ENCODE results near the gene PDGFD.

Gene PDGFD

DNA sequence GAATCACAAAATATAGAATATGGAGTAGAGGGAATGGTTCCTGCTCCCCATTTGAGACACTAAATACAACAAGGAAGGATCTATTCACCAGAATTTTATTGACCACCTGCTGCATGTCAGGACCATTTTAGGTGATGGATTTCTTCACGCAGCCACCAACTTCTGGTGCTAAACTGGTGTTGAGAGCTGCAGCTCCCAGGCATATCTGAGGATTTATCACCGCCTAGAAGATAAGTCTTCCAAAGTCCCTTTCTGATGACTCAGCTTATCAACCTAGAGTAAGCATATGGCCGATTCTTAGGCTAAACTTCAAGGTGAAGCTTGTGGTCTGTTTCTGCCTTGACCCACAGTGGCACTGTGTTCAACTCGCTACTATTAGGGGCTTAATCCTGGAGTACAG, 120.8 kb downstream of the PDGFD start:
- DNase-seq (ENCODE audit: low read depth) = no peak
- H3K4me3 ChIP-seq (ENCODE audit: low read length) = no peak overlapping the region
- TF ChIP-seq, protein P1, sequence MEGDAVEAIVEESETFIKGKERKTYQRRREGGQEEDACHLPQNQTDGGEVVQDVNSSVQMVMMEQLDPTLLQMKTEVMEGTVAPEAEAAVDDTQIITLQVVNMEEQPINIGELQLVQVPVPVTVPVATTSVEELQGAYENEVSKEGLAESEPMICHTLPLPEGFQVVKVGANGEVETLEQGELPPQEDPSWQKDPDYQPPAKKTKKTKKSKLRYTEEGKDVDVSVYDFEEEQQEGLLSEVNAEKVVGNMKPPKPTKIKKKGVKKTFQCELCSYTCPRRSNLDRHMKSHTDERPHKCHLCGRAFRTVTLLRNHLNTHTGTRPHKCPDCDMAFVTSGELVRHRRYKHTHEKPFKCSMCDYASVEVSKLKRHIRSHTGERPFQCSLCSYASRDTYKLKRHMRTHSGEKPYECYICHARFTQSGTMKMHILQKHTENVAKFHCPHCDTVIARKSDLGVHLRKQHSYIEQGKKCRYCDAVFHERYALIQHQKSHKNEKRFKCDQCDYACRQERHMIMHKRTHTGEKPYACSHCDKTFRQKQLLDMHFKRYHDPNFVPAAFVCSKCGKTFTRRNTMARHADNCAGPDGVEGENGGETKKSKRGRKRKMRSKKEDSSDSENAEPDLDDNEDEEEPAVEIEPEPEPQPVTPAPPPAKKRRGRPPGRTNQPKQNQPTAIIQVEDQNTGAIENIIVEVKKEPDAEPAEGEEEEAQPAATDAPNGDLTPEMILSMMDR (IDR thresholded peaks at IDR 0.05; ENCODE audit: insufficient read depth, low read depth, low read length, missing control alignments) = no peak

DNA sequence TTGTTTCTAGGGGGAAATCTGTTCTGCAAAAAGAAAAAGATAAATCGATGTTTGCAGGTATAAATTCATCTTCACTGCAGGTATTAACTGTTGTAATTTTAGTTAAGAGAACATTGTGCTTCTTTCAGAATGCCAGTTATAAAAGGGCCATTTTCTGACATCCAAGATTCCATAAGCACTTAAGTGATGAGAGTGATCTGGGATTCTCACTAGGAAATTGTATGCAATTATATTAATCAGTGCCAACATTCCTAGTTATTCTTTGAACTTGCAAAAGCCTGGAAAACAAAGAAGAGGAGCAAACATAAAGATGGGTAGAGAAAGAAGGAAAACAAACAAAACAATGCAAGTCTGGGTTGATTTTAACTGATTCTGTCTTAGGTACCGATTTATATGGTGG, 122.2 kb downstream of the PDGFD start:
- TF ChIP-seq, protein P1 (IDR thresholded peaks at IDR 0.05; ENCODE audit: insufficient read depth, low read depth, low read length, missing control alignments) = no peak
- DNase-seq (ENCODE audit: low read depth) = no peak
- H3K4me3 ChIP-seq (ENCODE audit: low read length) = no peak overlapping the region

DNA sequence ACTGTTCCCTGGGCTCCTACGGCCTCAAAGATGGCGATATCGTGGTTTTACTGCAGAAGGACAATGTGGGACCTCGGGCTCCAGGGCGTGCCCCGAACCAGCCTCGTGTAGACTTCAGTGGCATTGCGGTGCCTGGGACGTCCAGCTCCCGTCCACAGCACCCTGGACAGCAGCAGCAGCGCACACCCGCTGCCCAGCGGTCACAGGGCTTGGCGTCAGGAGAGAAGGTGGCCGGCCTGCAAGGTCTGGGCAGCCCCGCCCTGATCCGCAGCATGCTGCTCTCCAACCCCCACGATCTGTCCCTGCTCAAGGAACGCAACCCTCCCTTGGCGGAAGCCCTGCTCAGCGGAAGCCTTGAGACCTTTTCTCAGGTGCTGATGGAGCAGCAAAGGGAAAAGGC, 127.0 kb downstream of the PDGFD start:
- DNase-seq (ENCODE audit: low read depth) = no peak
- H3K4me3 ChIP-seq (ENCODE audit: low read length) = no peak overlapping the region
- TF ChIP-seq, protein P1 (IDR thresholded peaks at IDR 0.05; ENCODE audit: insufficient read depth, low read depth, low read length, missing control alignments) = no peak

DNA sequence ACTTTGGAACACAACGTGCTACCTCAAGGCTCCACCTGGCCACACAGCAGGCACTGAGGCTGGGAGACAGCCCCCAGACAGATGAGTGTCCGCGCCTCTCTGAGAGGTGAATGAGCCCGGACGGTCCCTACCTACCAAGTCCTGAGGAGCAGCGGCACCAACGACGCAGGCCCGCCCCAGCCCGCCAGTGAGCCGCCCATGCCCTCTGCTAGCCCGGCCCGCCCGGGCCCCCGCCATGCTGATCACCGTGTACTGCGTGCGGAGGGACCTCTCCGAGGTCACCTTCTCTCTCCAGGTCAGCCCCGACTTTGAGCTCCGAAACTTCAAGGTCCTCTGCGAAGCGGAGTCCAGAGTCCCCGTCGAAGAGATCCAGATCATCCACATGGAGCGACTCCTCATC, 127.4 kb downstream of the PDGFD start, which contains the start of gene DDI1:
TSS of gene DDI1 (plus strand) at position 53 of the 400 bp plus-strand sequence. CDS start at position 236, 183 bp downstream.
- TF ChIP-seq, protein P1 (IDR thresholded peaks at IDR 0.05; ENCODE audit: insufficient read depth, low read depth, low read length, missing control alignments) = no peak

DNA sequence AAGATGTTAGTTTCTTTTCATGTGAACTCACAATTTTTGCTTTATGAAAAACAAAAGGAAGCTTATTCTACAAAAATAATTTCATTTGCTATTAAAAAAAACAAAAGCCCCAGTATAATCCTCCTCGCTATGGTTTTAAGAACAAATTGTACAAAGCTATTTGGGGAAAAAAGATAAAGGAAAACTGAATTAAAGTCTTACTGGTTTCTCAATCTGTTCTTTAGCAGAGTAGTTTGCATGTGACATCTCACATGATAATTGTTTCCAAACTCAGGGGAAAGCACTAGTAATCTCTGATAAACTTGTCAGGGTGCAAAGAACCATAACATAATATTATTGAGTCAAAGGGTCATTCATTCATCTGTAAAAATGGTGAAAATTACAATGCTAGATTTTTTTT, 130.4 kb downstream of the PDGFD start:
- TF ChIP-seq, protein P1 (IDR thresholded peaks at IDR 0.05; ENCODE audit: insufficient read depth, low read depth, low read length, missing control alignments) = no peak
- DNase-seq (ENCODE audit: low read depth) = no peak
- H3K4me3 ChIP-seq (ENCODE audit: low read length) = no peak overlapping the region

More for the DNA sequence above, 127.4 kb downstream of the PDGFD start, which contains the start of gene DDI1:
- H3K4me3 ChIP-seq (ENCODE audit: low read length) = no peak within 1 kb of the TSS
- DNase-seq (ENCODE audit: low read depth) = no peak

DNA sequence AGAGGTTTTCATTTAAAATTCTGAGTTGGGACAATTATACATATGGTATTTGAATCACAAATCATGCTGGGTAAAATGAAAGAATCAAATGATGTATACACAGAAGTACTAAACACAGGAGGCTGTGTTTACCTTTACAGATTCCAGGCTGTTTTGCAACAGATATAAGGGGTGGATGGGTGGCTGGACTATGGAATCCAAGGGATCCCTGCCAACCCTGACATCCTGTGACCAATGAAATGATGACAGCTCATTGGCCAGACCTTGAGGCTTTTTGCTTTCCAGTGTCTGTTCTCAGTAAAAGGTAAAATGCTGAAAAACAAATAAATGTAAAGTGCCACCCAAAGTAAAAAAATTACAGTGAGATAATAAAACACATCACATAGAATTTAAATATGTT, 130.8 kb downstream of the PDGFD start:
- DNase-seq (ENCODE audit: low read depth) = peak; percentile 84
- TF ChIP-seq, protein P1 (IDR thresholded peaks at IDR 0.05; ENCODE audit: insufficient read depth, low read depth, low read length, missing control alignments) = no peak
- no peak overlapping the region for H3K4me3 ChIP-seq (ENCODE audit: low read length)

DNA sequence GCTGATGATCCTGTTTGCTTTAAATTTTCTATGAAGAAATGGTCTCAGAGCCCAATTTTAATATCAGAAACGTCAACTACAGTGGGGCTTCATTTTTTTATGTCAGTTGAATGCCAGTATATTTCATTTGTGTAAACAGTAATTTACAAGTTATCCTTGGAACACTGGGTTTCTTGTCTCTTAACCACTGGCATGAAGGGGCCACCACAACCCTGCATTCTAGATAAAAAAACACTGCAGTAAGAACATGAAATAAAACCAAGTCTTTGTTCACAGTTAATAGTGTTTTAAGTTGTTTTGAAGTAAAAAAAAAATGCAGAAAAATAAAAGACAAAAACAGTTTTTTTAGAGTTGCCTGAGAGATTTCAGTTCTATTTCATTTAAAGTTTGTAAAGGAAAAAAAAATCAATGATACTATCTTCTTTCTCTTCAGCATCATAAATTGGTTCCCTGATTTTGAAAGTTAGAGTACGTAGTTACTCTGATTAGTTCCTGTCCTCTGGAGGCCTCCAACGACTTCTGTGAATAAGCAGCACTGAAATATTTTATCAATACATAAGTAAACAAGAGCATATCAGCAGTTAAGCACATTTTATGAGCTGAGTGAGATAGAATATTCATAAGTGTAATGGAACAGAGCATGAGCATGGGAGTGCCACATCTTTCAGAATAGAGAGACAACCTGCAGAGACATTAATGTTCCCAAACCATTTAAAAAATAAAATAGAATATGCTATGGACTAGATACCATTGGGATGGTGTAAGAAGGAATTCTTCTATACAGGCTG, 135.3 kb downstream of the PDGFD start:
- no peak for DNase-seq (ENCODE audit: low read depth)
- no peak overlapping the region for H3K4me3 ChIP-seq (ENCODE audit: low read length)
- TF ChIP-seq, protein P1 (IDR thresholded peaks at IDR 0.05; ENCODE audit: insufficient read depth, low read depth, low read length, missing control alignments) = no peak

Measured in epithelial cell of esophagus (primary cell).